ENCODE data around the gene DOLPP1.

The DOLPP1 gene

GRCh38 chr9:129113645-129114304, 32.9 kb downstream of the DOLPP1 start:
- no peaks in the 10 kb centered on the region for H3K36me3 ChIP-seq (ENCODE audit: low read length)
- H3K9ac ChIP-seq (ENCODE audit: low read length), result no peak overlapping the region
- TF ChIP-seq EZH2phosphoT487 (conservative IDR thresholded peaks at IDR 0.05; ENCODE audit: low read length), result no peak
- TF ChIP-seq CTCF (IDR thresholded peaks at IDR 0.05; ENCODE audit: insufficient read depth, low read length, poor library complexity, severe bottlenecking), result no peak
- H2AFZ ChIP-seq (ENCODE audit: low read depth, low read length, severe bottlenecking), result no peak overlapping the region
- H3F3A ChIP-seq (ENCODE audit: insufficient read depth), result 0 out of 2 replicates have a peak, but pooled peaks cover 12% of the 10 kb centered on the region
- H3K27ac ChIP-seq (ENCODE audit: low read depth, low read length), result no peak overlapping the region
- H3K4me2 ChIP-seq (ENCODE audit: low read depth, low read length, poor library complexity, severe bottlenecking), result peak overlapping the region; percentile 4
- no peaks in the 10 kb centered on the region for H3K9me3 ChIP-seq (ENCODE audit: insufficient read depth, low read length)
- H4K20me1 ChIP-seq (ENCODE audit: low read depth, low read length), result no peaks in the 10 kb centered on the region
- H3K9me2 ChIP-seq (replicated peaks; ENCODE audit: insufficient read depth, low read length), result no peaks in the 10 kb centered on the region
- H3K4me3 ChIP-seq (ENCODE audit: insufficient read depth, low read length, poor library complexity, severe bottlenecking), result no peak overlapping the region
- H3K27me3 ChIP-seq (ENCODE audit: low read length), result no peaks in the 10 kb centered on the region
- H3K79me2 ChIP-seq (ENCODE audit: insufficient read depth, low read length), result peaks cover 59% of the 10 kb centered on the region

- no peak overlapping the region for H2AFZ ChIP-seq (ENCODE audit: low read depth, low read length, severe bottlenecking)
- H3K79me2 ChIP-seq (ENCODE audit: insufficient read depth, low read length), result peaks cover 42% of the 10 kb centered on the region
- H3K4me2 ChIP-seq (ENCODE audit: low read depth, low read length, poor library complexity, severe bottlenecking), result no peak overlapping the region
These were observed 37.9 kb downstream of the DOLPP1 start for GRCh38 chr9:129118799-129119198.

GRCh38 chr9:129121483-129121882, 40.6 kb downstream of the DOLPP1 start:
- Histone ChIP-seq H3F3A (ENCODE audit: insufficient read depth) (no peaks in the 10 kb centered on the region), H4K20me1 (ENCODE audit: low read depth, low read length) (no peaks in the 10 kb centered on the region), H3K9me3 (ENCODE audit: insufficient read depth, low read length) (no peaks in the 10 kb centered on the region), H3K27me3 (ENCODE audit: low read length) (no peaks in the 10 kb centered on the region), H3K4me3 (ENCODE audit: insufficient read depth, low read length, poor library complexity, severe bottlenecking) (no peak overlapping the region), H3K9me2 (replicated peaks; ENCODE audit: insufficient read depth, low read length) (no peaks in the 10 kb centered on the region), H3K9ac (ENCODE audit: low read length) (no peak overlapping the region), H3K36me3 (ENCODE audit: low read length) (0 out of 2 replicates have a peak, but pooled peaks cover 2% of the 10 kb centered on the region), H3K4me2 (ENCODE audit: low read depth, low read length, poor library complexity, severe bottlenecking) (no peak overlapping the region), H3K79me2 (ENCODE audit: insufficient read depth, low read length) (peaks cover 20% of the 10 kb centered on the region; the same call in 1 of the 2 replicates), H2AFZ (ENCODE audit: low read depth, low read length, severe bottlenecking) (no peak overlapping the region), H3K27ac (ENCODE audit: low read depth, low read length) (no peak overlapping the region)
- no peak for TF ChIP-seq CTCF (IDR thresholded peaks at IDR 0.05; ENCODE audit: insufficient read depth, low read length, poor library complexity, severe bottlenecking)
- TF ChIP-seq EZH2phosphoT487 (conservative IDR thresholded peaks at IDR 0.05; ENCODE audit: low read length), result no peak

More at GRCh38 chr9:129118799-129119198, 37.9 kb downstream of the DOLPP1 start:
- Histone ChIP-seq H3K36me3 (ENCODE audit: low read length) (no peaks in the 10 kb centered on the region), H3K9ac (ENCODE audit: low read length) (no peak overlapping the region), H4K20me1 (ENCODE audit: low read depth, low read length) (no peaks in the 10 kb centered on the region), H3K27me3 (ENCODE audit: low read length) (no peaks in the 10 kb centered on the region), H3K9me3 (ENCODE audit: insufficient read depth, low read length) (no peaks in the 10 kb centered on the region), H3K27ac (ENCODE audit: low read depth, low read length) (no peak overlapping the region), H3K4me3 (ENCODE audit: insufficient read depth, low read length, poor library complexity, severe bottlenecking) (no peak overlapping the region), H3F3A (ENCODE audit: insufficient read depth) (0 out of 2 replicates have a peak, but pooled peaks cover 9% of the 10 kb centered on the region), H3K9me2 (replicated peaks; ENCODE audit: insufficient read depth, low read length) (no peaks in the 10 kb centered on the region)
- TF ChIP-seq EZH2phosphoT487 (conservative IDR thresholded peaks at IDR 0.05; ENCODE audit: low read length), result no peak
- no peak for TF ChIP-seq CTCF (IDR thresholded peaks at IDR 0.05; ENCODE audit: insufficient read depth, low read length, poor library complexity, severe bottlenecking)

Measured in SU-DHL-6 (cell line).